ENCODE measurements around the gene KCNJ6. TPM values are rescaled to one million over a fixed set of nuclear protein-coding genes. Genes with fewer than 3 reads are reported as not detected.

Gene KCNJ6
- total RNA-seq, 1 experiment from 2014 or later, result not detected

DNA sequence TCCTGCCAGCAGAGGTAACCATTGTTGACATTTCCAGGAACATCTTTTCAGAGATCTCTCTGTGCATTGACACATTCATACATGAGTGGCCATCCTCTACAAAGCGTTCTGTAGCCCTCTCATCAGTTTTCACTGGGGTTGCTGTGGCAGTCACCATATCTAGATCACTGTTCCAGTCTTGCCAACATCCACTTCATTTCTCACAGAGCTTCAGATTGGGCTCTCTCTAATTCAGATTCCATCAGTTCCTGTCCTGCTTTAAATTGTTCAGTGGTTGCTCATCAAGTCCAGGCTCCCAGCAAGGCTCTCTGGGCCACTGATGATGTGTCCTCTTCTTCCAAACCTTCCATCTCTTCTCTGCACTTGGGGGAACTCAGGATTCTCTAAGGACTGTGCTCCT, 173.7 kb downstream of the KCNJ6 start:
- H3K27ac ChIP-seq (ENCODE audit: low read depth, low read length), result no peak overlapping the region
- peaks cover 7% of the 10 kb centered on the region; the same call in 1 of the 2 replicates for H3K27me3 ChIP-seq (ENCODE audit: insufficient read depth, low read length)
- no peaks in the 10 kb centered on the region for H3K9me3 ChIP-seq (ENCODE audit: control insufficient read depth in 1 of 2, insufficient read depth in 1 of 2, low read depth in 1 of 2, low read length in 2 of 2)
- no peak overlapping the region for H3K9ac ChIP-seq (ENCODE audit: low read length)
- TF ChIP-seq SRF (IDR thresholded peaks at IDR 0.05; ENCODE audit: low read depth) (no peak), YY1 (IDR thresholded peaks at IDR 0.05; ENCODE audit: extremely low read depth, insufficient replicate concordance, low read depth, low read length) (no peak), TCF7L2 (IDR thresholded peaks at IDR 0.05; ENCODE audit: borderline replicate concordance, extremely low read depth, insufficient read depth, insufficient read length) (no peak), ZNF274 (IDR thresholded peaks at IDR 0.05; ENCODE audit: low read depth, low read length) (no peak), POLR2AphosphoS5 (IDR thresholded peaks at IDR 0.05; ENCODE audit: low read depth, low read length) (no peak), EGR1 (IDR thresholded peaks at IDR 0.05; ENCODE audit: low read depth) (no peak), POLR2A (IDR thresholded peaks at IDR 0.05; ENCODE audit: borderline replicate concordance, extremely low read depth, insufficient read depth, insufficient read length) (no peak)
- TF ChIP-seq, protein P1, sequence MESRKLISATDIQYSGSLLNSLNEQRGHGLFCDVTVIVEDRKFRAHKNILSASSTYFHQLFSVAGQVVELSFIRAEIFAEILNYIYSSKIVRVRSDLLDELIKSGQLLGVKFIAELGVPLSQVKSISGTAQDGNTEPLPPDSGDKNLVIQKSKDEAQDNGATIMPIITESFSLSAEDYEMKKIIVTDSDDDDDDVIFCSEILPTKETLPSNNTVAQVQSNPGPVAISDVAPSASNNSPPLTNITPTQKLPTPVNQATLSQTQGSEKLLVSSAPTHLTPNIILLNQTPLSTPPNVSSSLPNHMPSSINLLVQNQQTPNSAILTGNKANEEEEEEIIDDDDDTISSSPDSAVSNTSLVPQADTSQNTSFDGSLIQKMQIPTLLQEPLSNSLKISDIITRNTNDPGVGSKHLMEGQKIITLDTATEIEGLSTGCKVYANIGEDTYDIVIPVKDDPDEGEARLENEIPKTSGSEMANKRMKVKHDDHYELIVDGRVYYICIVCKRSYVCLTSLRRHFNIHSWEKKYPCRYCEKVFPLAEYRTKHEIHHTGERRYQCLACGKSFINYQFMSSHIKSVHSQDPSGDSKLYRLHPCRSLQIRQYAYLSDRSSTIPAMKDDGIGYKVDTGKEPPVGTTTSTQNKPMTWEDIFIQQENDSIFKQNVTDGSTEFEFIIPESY (IDR thresholded peaks at IDR 0.05; ENCODE audit: extremely low read depth, insufficient replicate concordance, low read length), result no peak
- TF ChIP-seq, protein P2, sequence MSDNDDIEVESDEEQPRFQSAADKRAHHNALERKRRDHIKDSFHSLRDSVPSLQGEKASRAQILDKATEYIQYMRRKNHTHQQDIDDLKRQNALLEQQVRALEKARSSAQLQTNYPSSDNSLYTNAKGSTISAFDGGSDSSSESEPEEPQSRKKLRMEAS (IDR thresholded peaks at IDR 0.05), result no peak
- no peaks in the 10 kb centered on the region for H3K4me1 ChIP-seq (ENCODE audit: control insufficient read depth in 1 of 2, insufficient read depth in 2 of 2, low read length in 2 of 2)
- no peak overlapping the region for H3K4me3 ChIP-seq (replicated peaks in 1 of 2; ENCODE audit: low read depth in 1 of 2, low read length in 2 of 2)
- BruUV-seq (replicated peaks), result no TSS peak
- no peak for DNase-seq (ENCODE audit: low read depth, low spot score)
- no peaks in the 10 kb centered on the region for H3K79me2 ChIP-seq (ENCODE audit: insufficient read depth, low read length)
- RAD21 ChIA-PET (ENCODE audit: low non-redundant PET in 1 of 2, low total read pairs in 2 of 2, uncharacterized antibody in 2 of 2, unreplicated experiment in 2 of 2), result no interaction called here
- intact Hi-C loops (cut with micrococcal nuclease), result no loop called here
- POLR2A ChIA-PET, result no interaction called here
- H2AFZ ChIP-seq (ENCODE audit: low read depth, low read length, poor library complexity, severe bottlenecking), result no peak overlapping the region
- H3K9me2 ChIP-seq (ENCODE audit: insufficient read depth), result no peaks in the 10 kb centered on the region
- ATAC-seq, result no peak
- no peaks in the 10 kb centered on the region for H4K20me1 ChIP-seq (ENCODE audit: insufficient read depth)
- CTCF ChIA-PET, result no interaction called here
- no peaks in the 10 kb centered on the region for H3K36me3 ChIP-seq (ENCODE audit: control insufficient read depth in 1 of 2, insufficient read depth in 2 of 2, low read length in 2 of 2)
- no peak overlapping the region for H3K4me2 ChIP-seq (ENCODE audit: low read length)

All from HCT116 (cell line).